HS-5 (cell line): Measurements from ENCODE around the gene GPAT3.
"Not testable (repeated sequence)": the region's sequence is repeated elsewhere in the genome, so short reads cannot be mapped to it uniquely, and the experiment has no call there.

Source experiments
- DNase-seq: peaks from one replicate; pipeline ENCODE4 v3.0.0-alpha.2; 2012; ENCODE audit warnings: low read depth

The GPAT3 gene

DNA sequence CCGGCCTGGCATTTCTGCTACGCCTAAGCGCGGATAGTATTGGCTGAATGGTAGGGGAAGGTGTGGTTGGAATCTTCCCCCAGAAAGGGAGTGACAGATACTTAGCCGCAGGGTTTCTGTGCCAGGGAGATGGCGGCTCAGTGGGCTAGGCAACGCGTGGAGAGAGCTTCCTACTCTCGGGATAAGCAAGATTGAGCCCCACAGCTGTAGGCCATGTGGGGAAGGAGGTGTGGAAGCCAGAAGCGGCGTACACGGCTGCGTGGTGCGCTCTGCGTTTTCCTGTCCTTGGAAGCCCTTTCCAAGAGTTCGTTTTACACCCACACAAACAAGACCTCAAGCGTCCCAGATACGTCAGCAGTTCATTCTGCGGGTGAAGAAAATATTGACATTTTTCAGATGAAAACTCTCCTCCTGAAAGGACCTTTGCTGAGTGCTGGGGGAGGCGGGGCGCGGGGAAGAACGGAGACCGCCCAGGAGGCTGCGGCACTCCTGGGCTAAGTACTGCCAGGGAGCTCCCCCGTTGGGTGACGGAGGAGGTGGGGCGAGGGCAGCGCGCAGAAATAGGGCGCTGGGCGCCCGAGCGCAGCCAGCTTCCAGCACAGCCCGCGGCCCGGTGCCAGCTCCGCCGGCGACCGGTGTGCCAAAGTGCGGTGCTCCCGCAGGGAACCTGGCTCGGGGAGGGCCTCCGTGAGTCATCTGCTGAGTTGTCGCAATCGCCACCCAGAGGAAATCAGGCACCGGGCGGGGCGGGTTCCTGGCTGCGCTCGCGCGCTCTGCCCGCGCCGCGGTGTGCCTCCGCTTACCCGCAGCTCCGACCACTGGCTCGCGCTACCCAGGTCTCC lies at the start of gene GPAT3:
GPAT3 (plus strand) TSS at position 589 of the 842 bp plus-strand sequence. CDS start 515 bp downstream, outside the sequence.
- DNase-seq: no peak

- no peak for DNase-seq
Observed at GRCh38 chr4:83486457-83487129, 49.3 kb upstream of the GPAT3 start.

- no peak for DNase-seq
Observed at GRCh38 chr4:83489711-83490326, 46.1 kb upstream of the GPAT3 start.

DNA sequence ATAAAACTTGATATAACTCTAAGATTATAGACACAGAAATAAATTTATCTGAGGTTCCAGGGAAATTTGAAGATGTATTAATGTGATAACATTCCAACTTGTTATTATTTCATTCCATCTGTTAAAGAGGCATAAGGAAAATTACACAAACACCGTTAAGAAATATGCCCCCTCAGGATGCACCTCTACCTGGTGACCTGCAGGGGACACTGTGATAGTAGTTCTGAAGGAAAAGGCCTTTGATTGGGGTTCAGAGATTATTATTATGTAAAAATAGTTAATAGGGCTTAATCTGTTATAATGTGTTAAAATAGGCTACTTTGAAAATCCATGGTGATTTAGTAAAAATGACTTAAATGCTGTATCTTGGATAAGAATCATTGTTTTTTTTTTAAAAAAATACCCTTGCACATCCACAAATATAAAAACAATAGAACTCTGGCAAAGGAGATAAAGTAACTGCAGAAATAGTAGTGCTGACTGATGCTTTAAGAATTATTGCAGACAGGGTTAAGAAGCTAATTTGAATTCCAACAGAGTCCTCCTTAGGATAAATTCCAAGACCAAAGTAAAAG lies 44.9 kb upstream of the GPAT3 start:
- no peak for DNase-seq

- DNase-seq: not testable (repeated sequence)
Observed at GRCh38 chr4:83496085-83496917, 39.6 kb upstream of the GPAT3 start.

GRCh38 chr4:83498187-83498586 lies 37.7 kb upstream of the GPAT3 start:
- no peak for DNase-seq

DNA sequence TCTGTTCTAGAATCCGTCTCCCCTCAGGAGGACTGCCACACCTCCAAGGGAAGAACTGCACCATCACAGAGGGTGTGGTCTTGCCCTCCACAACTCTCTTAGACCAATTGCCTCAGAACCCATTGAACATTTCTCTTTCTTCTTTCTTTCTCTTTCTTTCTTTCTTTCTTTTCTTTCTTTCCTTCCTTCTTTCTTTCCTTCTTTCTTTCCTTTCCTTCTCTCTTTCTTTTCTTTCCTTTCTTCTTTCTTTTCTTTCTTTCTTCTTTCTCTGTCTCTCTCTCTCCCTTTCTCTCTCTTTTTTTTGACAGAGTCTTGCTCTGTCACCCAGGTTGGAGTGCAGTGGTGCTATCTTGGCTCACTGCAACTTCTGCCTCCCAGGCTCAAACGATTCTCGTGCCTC lies 34.2 kb upstream of the GPAT3 start:
- not testable (repeated sequence) for DNase-seq

DNA sequence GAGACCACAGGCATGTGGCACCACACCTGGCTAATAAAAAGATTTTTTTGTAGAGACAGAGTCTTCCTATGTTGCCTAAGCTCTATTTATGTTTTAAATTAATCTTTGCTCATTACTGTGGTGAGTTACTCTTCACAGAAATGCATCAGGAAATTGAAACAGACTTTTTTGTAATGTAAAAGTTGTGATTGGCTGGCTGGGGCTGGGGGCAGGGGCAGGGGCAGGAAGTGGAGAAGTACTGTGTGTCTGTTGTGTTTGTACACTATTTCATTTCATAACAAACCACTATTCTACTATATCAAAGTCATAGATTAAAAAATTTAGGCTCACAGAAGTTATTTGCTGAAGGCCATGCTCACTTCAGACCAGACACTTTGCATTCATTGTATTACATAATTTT lies 31.9 kb upstream of the GPAT3 start:
- no peak for DNase-seq

GRCh38 chr4:83504503-83504902 lies 31.4 kb upstream of the GPAT3 start:
- DNase-seq: no peak

DNA sequence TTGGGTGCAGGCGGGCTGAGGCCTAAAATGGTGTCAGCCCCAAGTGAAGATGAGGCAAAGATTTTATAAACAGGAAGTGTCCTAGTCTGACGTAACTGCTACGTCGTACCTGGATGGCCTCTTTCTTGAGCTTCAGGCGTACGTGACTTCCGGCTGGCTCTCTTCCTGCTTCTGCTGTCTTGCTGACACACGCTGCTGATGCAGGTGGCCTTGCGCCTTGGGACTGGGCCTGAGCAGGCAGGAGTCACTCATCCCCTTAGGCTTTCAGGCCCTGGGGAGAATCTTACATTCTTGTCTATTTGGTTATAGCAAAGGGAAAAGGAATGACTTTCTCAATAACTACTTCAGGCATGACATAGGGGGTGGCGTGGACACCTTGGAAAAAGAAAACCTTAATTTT lies 30.9 kb upstream of the GPAT3 start:
- DNase-seq: no peak

GRCh38 chr4:83509156-83509585 lies 26.7 kb upstream of the GPAT3 start:
- not testable (repeated sequence) for DNase-seq

DNA sequence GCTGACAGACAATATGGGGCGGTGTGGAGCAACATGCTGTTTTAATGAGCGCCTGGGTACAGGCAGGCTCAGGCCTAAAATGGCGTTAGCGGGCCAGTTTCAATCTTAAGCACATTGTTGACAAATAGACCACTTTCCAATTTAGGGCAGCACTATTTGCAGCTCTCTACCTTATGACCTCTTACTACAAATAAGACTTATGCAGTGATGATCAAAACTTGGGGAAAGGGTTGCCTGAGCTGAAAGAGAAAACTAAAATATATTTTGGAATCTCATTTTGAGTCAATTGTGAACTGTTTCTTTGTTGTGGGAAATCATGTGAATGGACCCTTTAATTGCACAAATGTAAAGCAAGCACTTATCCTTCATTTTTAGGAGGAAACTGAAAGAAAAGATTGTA lies 25.5 kb upstream of the GPAT3 start:
- DNase-seq: no peak

DNA sequence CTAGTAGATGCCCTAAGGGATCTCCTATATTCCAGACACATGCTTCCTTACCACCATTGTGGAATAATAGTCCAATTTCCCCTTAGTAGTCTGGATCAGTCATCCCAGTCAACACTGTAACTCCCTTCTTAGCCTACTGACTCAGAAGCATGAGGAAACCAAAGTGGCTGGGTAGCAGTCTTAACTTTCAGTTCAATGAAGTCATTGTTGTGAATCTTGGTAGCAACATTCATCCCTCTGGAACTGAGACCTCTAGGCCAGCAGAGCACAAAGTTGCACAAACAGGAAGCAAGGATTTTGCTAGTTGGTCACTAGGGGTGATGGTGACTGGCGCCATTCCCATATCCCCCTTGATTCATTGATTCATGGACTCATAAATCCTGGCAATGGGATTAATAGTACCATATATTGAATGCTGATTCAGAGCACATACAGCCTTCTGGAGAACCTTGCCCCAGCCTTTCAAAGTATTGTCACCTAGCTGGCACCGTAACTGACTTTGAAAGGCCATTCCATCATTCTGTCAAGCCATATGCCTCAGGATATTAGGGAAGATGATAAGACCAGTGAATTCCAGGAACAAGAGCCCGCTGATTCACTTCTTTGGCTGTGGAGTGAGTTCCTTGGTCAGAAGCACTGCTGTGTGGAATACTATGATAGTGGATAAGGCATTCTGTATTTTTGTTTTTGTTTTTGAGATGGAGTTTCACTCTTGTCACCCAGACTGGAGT lies 19.7 kb upstream of the GPAT3 start:
- DNase-seq: no peak

- DNase-seq: no peak
Observed at GRCh38 chr4:83522239-83522638, 13.7 kb upstream of the GPAT3 start.

DNA sequence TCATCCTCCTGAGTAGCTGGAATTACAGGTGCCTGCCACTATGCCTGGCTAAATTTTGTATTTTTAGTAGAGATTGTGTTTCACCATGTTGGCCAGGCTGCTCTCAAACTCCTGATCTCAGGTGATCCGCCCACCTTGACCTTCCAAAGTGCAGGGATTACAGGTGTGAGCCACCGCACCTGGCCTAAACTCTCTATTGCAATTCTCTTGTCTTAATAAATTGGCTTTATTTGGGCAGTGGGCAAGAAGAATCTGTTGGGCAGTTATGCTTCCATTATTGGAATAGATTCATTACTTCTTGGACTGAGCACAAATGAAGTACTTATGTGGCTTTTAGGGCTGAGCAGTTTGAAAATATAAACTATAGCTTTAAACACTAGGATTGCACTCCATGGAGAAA lies 8.2 kb upstream of the GPAT3 start:
- DNase-seq: no peak

- no peak for DNase-seq
Observed at GRCh38 chr4:83536362-83537272, 709 bp downstream of the GPAT3 start.

- DNase-seq: no peak
Observed at GRCh38 chr4:83542225-83542624, 6.3 kb downstream of the GPAT3 start.

GRCh38 chr4:83546786-83547185 lies 10.9 kb downstream of the GPAT3 start:
- no peak for DNase-seq

DNA sequence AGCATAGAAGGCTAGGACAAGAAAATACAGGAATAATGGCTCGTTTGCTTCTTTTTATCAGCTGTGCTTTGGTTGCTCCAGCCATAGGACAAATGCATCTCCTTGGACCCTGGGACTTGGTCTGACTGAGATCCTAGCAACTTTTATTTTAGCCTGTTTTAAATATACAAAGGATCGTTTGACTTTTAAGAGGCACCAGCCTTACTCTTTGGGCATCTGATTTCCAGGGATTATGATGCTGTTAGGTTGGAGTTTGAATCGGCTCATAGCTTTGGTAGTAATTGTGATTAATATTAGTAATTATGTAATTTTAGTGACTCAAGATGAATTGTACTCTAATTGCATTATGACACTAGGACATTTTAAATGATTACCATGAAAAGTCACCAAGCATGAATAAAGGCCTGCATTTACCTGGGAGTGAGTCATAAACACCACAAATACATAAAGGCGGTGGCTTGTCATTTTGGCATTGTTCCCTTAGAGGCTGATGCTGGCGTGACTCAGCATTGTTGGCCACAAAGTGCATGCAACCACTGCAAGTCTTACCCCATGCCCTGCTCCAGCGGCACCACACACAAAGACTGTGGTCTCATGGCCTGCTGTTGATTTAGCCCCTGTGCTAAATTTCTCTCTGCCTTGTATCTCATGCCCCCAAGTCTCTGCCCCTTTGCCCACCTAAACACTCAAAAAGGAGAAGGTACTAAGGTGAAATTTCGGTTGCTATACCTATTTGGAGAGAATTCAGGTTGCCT lies 12.4 kb downstream of the GPAT3 start:
- DNase-seq: peak; percentile 89
